ENCODE data around the gene HEXIM2.
A peak's percentile ranks its signal among the peaks of the same experiment; 100 is the strongest.

Gene HEXIM2

GRCh38 chr17:45132320-45132571, 29.4 kb upstream of the HEXIM2 start, which contains the start of gene PLCD3:
PLCD3 (minus strand) TSS chr17:45132515; CDS start chr17:45132410, 105 bp downstream.
- Histone ChIP-seq H3K4me2 (ENCODE audit: low read depth, low read length, poor library complexity, severe bottlenecking) (peak within 1 kb of the TSS; percentile 83), H3K36me3 (ENCODE audit: low read length) (no peaks in the 10 kb centered on the region), H4K20me1 (ENCODE audit: low read depth, low read length) (no peaks in the 10 kb centered on the region), H3K27ac (ENCODE audit: low read depth, low read length) (peak within 1 kb of the TSS; percentile 54), H3K27me3 (ENCODE audit: low read length) (no peaks in the 10 kb centered on the region), H3K9me3 (ENCODE audit: insufficient read depth, low read length) (no peaks in the 10 kb centered on the region), H2AFZ (ENCODE audit: low read depth, low read length, severe bottlenecking) (peak within 1 kb of the TSS; percentile 95), H3K4me3 (ENCODE audit: insufficient read depth, low read length, poor library complexity, severe bottlenecking) (peak within 1 kb of the TSS; percentile 63), H3K9me2 (replicated peaks; ENCODE audit: insufficient read depth, low read length) (no peaks in the 10 kb centered on the region), H3F3A (ENCODE audit: insufficient read depth) (peaks cover 4% of the 10 kb centered on the region; the same call in 1 of the 2 replicates), H3K9ac (ENCODE audit: low read length) (peak within 1 kb of the TSS; percentile 61), H3K79me2 (ENCODE audit: insufficient read depth, low read length) (no peaks in the 10 kb centered on the region)
- no peak for TF ChIP-seq EZH2phosphoT487 (conservative IDR thresholded peaks at IDR 0.05; ENCODE audit: low read length)
- TF ChIP-seq CTCF (IDR thresholded peaks at IDR 0.05; ENCODE audit: insufficient read depth, low read length, poor library complexity, severe bottlenecking), result no peak

GRCh38 chr17:45132572-45133463, 28.9 kb upstream of the HEXIM2 start:
- Histone ChIP-seq H3K27ac (ENCODE audit: low read depth, low read length) (peak overlapping the region; percentile 54), H3K36me3 (ENCODE audit: low read length) (no peaks in the 10 kb centered on the region), H3K9ac (ENCODE audit: low read length) (peak overlapping the region; percentile 61), H2AFZ (ENCODE audit: low read depth, low read length, severe bottlenecking) (peak overlapping the region; percentile 95), H3K4me2 (ENCODE audit: low read depth, low read length, poor library complexity, severe bottlenecking) (peak overlapping the region; percentile 83), H3K9me3 (ENCODE audit: insufficient read depth, low read length) (no peaks in the 10 kb centered on the region), H3K79me2 (ENCODE audit: insufficient read depth, low read length) (no peaks in the 10 kb centered on the region), H3K27me3 (ENCODE audit: low read length) (no peaks in the 10 kb centered on the region), H4K20me1 (ENCODE audit: low read depth, low read length) (no peaks in the 10 kb centered on the region), H3F3A (ENCODE audit: insufficient read depth) (peaks cover 4% of the 10 kb centered on the region; the same call in 1 of the 2 replicates), H3K9me2 (replicated peaks; ENCODE audit: insufficient read depth, low read length) (no peaks in the 10 kb centered on the region), H3K4me3 (ENCODE audit: insufficient read depth, low read length, poor library complexity, severe bottlenecking) (peak overlapping the region; percentile 63)
- TF ChIP-seq EZH2phosphoT487 (conservative IDR thresholded peaks at IDR 0.05; ENCODE audit: low read length), result no peak
- TF ChIP-seq CTCF (IDR thresholded peaks at IDR 0.05; ENCODE audit: insufficient read depth, low read length, poor library complexity, severe bottlenecking), result peak; percentile 64

GRCh38 chr17:45135192-45135977, 26.3 kb upstream of the HEXIM2 start, which contains the start of gene ACBD4:
ACBD4 (plus strand) TSS chr17:45135687; CDS start chr17:45136145, 458 bp downstream.
- Histone ChIP-seq H3K79me2 (ENCODE audit: insufficient read depth, low read length) (no peaks in the 10 kb centered on the region), H3K9ac (ENCODE audit: low read length) (peak within 1 kb of the TSS; percentile 51), H2AFZ (ENCODE audit: low read depth, low read length, severe bottlenecking) (peak within 1 kb of the TSS; percentile 88), H3K36me3 (ENCODE audit: low read length) (no peaks in the 10 kb centered on the region), H3K9me3 (ENCODE audit: insufficient read depth, low read length) (no peaks in the 10 kb centered on the region), H3K4me2 (ENCODE audit: low read depth, low read length, poor library complexity, severe bottlenecking) (peak within 1 kb of the TSS; percentile 58), H3K27ac (ENCODE audit: low read depth, low read length) (no peak within 1 kb of the TSS), H3K27me3 (ENCODE audit: low read length) (no peaks in the 10 kb centered on the region), H3K4me3 (ENCODE audit: insufficient read depth, low read length, poor library complexity, severe bottlenecking) (peak within 1 kb of the TSS; percentile 49), H4K20me1 (ENCODE audit: low read depth, low read length) (no peaks in the 10 kb centered on the region), H3K9me2 (replicated peaks; ENCODE audit: insufficient read depth, low read length) (no peaks in the 10 kb centered on the region), H3F3A (ENCODE audit: insufficient read depth) (peaks cover 4% of the 10 kb centered on the region; the same call in 1 of the 2 replicates)
- TF ChIP-seq CTCF (IDR thresholded peaks at IDR 0.05; ENCODE audit: insufficient read depth, low read length, poor library complexity, severe bottlenecking), result peak; percentile 100
- no peak for TF ChIP-seq EZH2phosphoT487 (conservative IDR thresholded peaks at IDR 0.05; ENCODE audit: low read length)
